Neutrophil (primary cell): Measurements from ENCODE around the gene IDI1.

Source experiments
- H3K27ac ChIP-seq: fragments of 200-600 bp; sonication (generic); 2 replicates; pipeline ENCODE4 v1.5.1; 2016; ENCODE audit warnings: mild to moderate bottlenecking, moderate library complexity
- H3K27me3 ChIP-seq: fragments of 200-600 bp; sonication (generic); 2 replicates; pipeline ENCODE4 v1.6.0; 2016; ENCODE audit warnings: mild to moderate bottlenecking
- H3K36me3 ChIP-seq: fragments of 200-600 bp; sonication (generic); 2 replicates; pipeline ENCODE4 v1.5.1; 2017
- H3K4me1 ChIP-seq, 2 experiments: fragments of 200-600 bp in 1 of 2; sonication (generic) in 1 of 2; 1 replicate in 1 of 2; 2 replicates in 1 of 2; pipeline versions ENCODE4 v1.5.1 to v1.6.1; 2013 to 2016; ENCODE audit warnings: low read depth in 1 of 2, low read length in 1 of 2, mild to moderate bottlenecking in 1 of 2, moderate library complexity in 1 of 2; ENCODE audit not compliant: control insufficient read depth in 1 of 2, insufficient read depth in 1 of 2
- H3K4me3 ChIP-seq, 2 experiments: fragments of 200-600 bp in 1 of 2; sonication (generic) in 1 of 2; 1 replicate in 1 of 2; 2 replicates in 1 of 2; pipeline ENCODE4 v1.5.1; 2013 to 2016; ENCODE audit warnings: low read depth in 1 of 2, low read length in 1 of 2, mild to moderate bottlenecking in 1 of 2, moderate library complexity in 1 of 2
- H3K9me3 ChIP-seq: fragments of 200-600 bp; sonication (generic); 2 replicates; pipeline ENCODE4 v1.5.1; 2016
- TF ChIP-seq, protein P1 (sequence below): fragments of 200-600 bp; sonication (generic); IDR thresholded peaks from 2 replicates; pipeline ENCODE4 v1.5.1; 2016; ENCODE audit warnings: antibody characterized with exemption

Gene IDI1

DNA sequence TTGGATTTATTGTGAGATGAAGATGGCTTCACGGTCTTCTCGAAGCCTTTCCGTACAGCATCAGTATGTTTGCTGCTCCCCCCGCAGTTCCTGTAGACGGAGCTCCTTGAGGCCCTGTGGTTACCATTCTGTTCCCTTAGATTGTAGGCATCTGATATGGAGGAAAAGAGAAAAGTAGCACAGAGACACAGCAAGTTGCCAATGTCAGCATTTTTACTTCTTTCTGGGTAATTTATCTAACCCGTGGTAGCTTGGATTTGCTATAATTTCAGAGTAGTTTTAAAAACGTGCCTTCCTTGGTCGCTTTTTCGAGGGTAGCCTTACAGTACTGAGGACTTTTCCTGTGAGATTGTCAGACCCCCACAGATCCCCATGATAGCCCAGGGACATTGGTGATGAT, 44.8 kb upstream of the IDI1 start:
- Histone ChIP-seq H3K36me3 (peaks cover 91% of the 10 kb centered on the region), H3K4me3 (no peak overlapping the region), H3K27me3 (no peaks in the 10 kb centered on the region), H3K27ac (no peak overlapping the region), H3K9me3 (no peaks in the 10 kb centered on the region), H3K4me1 (no peaks in the 10 kb centered on the region)
- TF ChIP-seq, protein P1, sequence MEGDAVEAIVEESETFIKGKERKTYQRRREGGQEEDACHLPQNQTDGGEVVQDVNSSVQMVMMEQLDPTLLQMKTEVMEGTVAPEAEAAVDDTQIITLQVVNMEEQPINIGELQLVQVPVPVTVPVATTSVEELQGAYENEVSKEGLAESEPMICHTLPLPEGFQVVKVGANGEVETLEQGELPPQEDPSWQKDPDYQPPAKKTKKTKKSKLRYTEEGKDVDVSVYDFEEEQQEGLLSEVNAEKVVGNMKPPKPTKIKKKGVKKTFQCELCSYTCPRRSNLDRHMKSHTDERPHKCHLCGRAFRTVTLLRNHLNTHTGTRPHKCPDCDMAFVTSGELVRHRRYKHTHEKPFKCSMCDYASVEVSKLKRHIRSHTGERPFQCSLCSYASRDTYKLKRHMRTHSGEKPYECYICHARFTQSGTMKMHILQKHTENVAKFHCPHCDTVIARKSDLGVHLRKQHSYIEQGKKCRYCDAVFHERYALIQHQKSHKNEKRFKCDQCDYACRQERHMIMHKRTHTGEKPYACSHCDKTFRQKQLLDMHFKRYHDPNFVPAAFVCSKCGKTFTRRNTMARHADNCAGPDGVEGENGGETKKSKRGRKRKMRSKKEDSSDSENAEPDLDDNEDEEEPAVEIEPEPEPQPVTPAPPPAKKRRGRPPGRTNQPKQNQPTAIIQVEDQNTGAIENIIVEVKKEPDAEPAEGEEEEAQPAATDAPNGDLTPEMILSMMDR, result no peak

DNA sequence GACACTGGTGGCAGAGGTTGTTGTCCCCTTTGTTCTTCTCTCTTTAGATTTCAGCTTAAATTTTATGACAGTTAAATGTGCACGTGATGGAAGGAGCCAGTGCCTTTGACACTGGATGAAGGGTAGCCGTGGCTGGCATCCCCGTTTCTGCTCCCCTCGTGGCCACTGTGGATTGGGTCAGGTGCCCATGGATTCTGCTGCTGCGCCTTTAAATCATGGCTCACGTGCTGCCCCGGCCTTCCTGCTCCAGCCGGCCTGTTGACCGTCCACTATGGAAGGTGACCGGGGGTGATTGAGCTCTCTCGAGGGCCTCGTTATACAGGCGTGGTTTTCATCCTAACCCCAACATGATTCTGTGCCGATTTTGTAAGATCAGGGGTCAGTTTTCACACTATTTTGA, 41.8 kb upstream of the IDI1 start:
- Histone ChIP-seq H3K27me3 (no peaks in the 10 kb centered on the region), H3K27ac (no peak overlapping the region), H3K9me3 (no peaks in the 10 kb centered on the region), H3K4me1 (no peaks in the 10 kb centered on the region), H3K36me3 (peaks cover 92% of the 10 kb centered on the region), H3K4me3 (no peak overlapping the region)
- TF ChIP-seq, protein P1, result no peak

DNA sequence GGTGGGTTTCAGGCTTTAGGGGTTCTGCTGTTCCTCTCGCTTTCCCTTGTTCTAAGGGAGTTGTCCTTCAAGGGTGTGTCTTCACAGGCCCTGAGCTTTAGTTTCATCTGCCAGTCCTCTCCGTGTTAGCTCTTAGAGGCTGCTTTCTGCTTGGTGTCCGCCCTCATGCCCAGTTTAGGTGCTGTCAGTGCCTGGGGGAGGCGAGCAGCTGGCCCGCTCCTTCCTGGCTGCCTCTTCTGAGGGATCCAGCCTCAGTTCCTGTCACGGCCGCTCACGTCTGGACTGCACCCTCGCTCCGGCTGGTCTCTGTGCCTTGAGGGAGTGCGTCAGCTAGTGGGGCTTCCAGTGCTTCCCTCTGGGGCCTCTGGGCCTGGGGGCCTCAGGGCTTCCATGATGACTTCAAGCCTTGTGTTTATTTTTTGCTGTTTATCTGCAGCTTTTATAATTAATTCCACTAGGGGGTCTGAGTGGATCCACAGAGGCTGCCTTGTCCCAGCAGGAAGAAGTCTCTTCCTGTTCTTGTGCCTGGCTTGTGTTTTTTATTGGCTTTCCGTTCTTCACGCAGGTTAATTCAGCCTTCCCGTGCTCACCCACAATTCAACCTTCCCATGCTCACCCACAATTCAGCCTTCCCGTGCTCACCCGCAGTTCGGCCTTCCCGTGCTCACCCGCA, 40.2 kb upstream of the IDI1 start:
- Histone ChIP-seq H3K27me3 (no peaks in the 10 kb centered on the region), H3K27ac (no peak overlapping the region), H3K9me3 (no peaks in the 10 kb centered on the region), H3K4me1 (no peaks in the 10 kb centered on the region), H3K36me3 (peaks cover 92% of the 10 kb centered on the region), H3K4me3 (no peak overlapping the region)
- TF ChIP-seq, protein P1, result no peak

DNA sequence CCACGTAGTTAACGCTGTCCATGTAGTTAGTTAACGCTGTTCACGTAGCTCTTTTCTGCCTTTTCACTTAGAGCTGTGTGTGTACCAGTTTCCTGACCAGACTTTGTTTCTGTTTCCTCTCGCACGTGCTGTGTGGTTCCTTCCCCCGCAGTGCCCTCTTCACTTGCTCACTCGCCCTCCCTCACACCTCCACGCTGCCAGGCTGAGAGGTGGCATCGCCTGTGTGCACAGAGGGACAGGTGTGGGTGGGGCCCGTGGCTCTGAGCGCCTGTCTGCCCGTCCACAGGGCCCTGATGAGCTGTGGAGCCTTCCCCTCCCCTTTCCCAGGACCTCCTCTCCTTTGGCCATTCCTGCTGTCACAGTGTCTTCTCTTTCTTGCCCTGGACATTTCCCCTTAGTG, 37.9 kb upstream of the IDI1 start:
- no peak overlapping the region for H3K4me3 ChIP-seq
- H3K36me3 ChIP-seq, result peaks cover 99% of the 10 kb centered on the region

DNA sequence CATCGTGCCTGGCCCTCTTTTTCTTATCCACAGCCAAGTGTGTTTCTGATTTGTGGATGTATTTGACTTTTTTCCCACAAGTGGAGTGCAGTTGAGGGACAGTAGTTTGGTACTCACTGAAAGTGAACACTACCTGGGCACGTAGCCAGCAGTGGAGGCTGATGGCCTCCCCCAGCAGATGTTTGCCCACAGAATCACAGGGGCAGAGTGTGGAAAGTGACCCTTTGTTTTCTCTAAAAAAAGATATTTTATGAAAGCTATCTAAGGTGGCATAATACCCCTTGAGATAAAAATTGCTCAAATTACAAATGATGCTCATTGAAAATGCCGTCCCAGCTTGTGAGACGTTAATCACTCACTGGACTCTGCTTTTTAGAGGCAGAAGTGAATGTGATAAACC, 36.3 kb upstream of the IDI1 start:
- no peak overlapping the region for H3K27ac ChIP-seq
- TF ChIP-seq, protein P1, result no peak
- H3K36me3 ChIP-seq, result peaks cover 98% of the 10 kb centered on the region

More for the DNA sequence above, 37.9 kb upstream of the IDI1 start:
- TF ChIP-seq, protein P1, result no peak
- Histone ChIP-seq H3K9me3 (no peaks in the 10 kb centered on the region), H3K27me3 (no peaks in the 10 kb centered on the region), H3K4me1 (peaks cover 5 to 6% of the 10 kb centered on the region in 2 experiments), H3K27ac (no peak overlapping the region)

More for the DNA sequence above, 36.3 kb upstream of the IDI1 start:
- H3K9me3 ChIP-seq, result no peaks in the 10 kb centered on the region
- H3K4me1 ChIP-seq, result peaks cover 5 to 6% of the 10 kb centered on the region in 2 experiments
- no peaks in the 10 kb centered on the region for H3K27me3 ChIP-seq
- no peak overlapping the region for H3K4me3 ChIP-seq
